SW 1271 (cell line): ENCODE results near the gene FRY.
"Not testable (repeated sequence)": the region's sequence is repeated elsewhere in the genome, so short reads cannot be mapped to it uniquely, and the experiment has no call there.

Source experiments
- DNase-seq, 2 experiments: peaks; one replicate each; lab custom pipeline; 2025; lab: John Stamatoyannopoulos, UW

Gene FRY

DNA sequence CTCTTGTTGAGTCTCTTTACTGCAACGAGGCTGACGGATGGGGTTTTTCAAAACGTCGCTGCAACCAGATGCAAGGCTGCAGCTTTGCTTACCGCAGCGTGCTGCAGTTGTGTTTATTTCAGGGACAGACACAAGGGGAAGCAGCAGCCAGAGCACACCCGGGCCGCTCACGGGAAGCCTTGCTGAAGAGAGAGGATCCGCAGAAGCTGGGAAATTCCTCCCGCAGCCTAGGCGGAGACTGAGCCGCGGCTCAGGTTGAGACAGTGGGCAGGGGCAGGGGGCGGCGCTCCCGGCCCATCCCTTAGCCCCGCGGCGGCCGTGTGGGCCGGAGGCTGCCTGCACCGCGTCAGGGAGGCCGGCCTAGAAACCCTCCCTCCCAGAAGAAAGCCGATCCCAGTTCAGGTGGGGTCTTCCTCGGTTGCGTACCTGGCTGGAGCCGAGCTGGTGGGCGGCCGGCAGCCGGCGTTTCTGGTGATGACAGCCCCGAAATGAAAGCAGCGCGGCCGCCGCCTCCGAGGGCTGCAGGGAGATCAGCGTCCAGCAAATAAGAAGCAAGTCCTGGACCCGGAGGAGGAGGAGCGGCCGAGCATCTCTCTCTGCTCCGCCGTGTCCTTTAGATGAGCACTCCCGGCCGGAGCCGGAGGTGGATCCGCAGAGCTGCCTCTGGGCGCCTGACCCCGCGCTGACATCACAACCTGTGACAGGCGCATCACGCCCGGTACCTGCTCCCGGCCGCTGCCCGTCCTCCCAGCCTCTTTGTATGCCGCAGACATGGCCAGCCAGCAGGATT, at the start of gene FRY:
TSS of gene FRY (plus strand) at position 750 of the 790 bp plus-strand sequence. CDS start at position 772, 22 bp downstream.
- peak; percentile 24 for DNase-seq

DNA sequence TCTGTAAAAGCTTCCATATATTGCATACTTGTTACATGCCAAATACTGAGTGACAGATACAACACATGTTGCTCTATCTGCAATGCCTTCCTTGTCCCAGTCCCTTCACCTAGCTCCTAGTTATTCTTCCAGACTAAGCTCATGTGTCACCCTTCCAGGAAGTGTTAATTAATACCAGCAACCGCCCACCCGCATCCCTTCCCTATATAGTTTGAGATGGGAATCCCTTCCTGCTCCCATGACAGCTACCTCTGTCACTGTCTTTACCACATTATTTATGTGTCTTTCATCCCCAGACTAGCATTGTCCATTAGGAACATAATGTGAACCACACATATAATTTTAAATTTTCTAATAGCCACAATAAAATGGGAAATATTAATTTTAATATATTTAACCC, 49.5 kb upstream of the FRY start:
- no peak for DNase-seq

DNA sequence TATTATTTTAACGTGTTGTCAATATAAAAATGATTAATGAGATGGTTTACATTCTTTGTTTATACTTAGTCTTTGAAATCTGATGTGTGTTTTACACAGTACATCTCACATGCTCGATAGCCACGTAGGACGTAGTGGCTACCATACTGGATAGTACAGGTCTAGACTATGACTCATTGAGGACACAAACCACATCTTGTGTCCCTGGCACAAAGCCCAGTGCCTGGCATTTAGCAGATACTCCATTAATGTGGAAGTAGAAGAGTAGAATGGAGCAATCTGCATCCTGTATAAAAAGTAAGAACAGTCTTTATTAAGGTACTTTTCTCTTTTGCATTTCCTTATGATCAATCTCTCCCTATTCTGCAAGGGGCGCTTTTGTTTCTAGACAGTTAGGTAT, 49.0 kb upstream of the FRY start:
- DNase-seq, result peak in 1 of 2 experiments; percentile 27

DNA sequence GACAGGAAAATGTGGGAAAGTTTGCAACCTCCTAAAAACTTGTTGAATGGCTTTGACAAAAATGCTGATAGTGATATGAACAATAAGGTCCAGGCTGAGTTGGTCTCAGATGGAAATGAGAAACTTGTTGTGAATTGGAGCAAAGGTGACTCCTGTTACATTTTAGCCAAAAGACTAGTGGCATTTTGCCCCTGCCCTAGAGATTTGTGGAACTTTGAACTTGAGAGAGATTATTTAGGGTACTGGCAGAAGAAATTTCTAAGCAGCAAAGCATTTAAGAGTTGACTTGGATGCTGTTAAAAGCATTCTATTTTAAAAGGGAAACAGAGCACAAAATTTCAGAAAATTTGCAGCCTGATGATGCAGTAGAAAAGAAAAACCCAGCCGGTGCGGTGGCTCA, 47.9 kb upstream of the FRY start:
- DNase-seq, result not testable (repeated sequence)

DNA sequence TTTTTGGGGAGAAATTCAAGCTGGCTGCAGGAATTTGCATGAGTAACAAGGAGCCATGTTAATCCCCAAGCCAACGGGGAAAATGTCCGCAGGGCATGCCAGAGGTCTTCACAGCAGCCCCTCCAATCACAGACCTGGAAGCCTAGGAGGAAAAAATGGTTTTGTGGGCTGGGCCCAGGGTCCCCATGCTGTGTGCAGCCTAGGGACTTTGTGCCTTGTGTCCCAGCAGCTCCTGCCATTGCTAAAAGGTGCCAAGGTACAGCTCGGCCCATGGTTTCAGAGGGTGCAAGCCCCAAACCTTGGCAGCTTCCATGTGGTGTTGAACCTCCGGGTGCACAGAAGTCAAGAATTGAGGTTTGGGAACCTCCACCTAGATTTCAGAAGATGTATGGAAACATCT, 47.2 kb upstream of the FRY start:
- DNase-seq, result not testable (repeated sequence)

DNA sequence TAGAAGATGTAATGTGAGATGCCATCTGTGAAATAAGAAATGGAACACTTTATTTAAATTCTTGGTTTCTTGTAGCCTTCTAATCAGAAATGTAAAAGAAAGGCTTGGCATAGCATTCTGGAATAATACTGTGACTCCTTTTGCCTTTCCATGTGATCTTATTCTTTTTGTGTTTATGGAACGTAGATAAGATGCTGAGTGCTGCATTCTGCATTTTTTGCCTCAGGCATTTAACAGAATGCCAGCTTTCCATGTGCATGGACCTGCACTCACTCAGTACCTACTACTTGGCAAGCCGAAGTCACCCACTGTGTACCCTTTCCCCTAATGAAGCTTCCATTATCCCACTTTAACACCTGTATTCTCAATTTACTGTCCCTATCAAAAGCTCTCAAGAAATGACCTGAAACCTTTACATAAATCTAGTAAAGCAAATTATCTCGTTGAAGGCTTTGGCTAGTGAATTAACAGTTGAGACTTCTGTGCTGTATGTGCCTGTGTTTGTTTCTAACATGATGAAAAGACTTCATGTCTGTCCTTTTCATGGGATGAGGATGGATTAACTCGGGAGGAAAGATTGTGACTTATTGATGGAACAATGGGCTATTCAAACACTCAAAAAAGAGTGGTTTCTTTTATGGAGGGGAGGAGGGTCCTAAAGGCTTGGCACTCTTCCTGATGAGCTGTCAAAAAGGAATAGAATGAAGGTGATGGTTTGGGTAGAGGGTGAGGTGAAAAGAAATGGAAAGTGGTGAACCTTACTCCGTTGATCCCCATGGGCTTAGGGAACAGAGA, 44.7 kb upstream of the FRY start:
- DNase-seq, result no peak

DNA sequence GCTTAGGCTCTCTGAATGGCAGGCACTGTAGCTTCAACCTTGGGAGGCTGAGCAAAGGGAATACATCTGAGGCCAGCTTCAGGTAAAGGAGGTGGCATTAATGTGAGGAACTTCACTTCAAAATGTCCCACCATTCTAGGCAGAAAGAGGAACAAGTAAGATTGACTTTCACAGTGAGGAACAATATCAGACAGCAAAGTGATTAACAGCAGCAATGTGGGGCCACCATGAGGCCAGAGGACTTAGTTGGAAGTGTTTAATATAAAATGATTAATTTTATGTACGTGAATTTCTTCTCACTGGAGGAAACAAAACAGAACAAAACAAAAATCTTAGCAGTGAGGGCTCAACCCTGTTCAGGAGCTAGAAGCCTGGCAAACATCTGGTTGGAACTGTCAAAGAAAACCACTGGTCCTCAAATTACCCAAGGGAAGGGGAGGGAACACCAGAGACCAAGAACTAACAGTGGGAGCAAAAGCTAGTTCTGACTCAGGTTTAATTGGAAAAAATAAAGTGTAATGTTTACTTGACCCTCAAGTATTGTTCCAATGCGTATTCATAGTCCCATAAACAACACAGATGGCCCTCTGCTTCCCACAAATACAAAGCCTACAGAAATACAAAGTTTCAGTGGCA, 43.9 kb upstream of the FRY start:
- no peak for DNase-seq

DNA sequence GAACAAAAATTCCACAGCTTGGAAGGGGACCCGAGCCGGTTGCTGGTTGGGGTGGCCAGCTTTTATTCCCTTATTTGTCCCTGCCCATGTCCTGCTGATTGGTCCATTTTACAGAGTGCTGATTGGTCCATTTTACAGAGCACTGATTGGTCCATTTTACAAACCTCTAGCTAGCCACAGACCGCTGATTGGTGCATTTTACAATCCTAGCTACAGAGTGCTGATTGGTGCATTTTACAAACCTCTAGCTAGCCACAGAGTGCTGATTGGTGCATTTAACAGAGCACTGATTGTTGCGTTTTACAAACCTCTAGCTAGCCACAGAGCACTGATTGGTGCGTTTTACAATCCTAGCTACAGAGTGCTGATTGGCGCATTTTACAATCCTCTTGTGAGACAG, 37.2 kb upstream of the FRY start:
- DNase-seq, result not testable (repeated sequence)

DNA sequence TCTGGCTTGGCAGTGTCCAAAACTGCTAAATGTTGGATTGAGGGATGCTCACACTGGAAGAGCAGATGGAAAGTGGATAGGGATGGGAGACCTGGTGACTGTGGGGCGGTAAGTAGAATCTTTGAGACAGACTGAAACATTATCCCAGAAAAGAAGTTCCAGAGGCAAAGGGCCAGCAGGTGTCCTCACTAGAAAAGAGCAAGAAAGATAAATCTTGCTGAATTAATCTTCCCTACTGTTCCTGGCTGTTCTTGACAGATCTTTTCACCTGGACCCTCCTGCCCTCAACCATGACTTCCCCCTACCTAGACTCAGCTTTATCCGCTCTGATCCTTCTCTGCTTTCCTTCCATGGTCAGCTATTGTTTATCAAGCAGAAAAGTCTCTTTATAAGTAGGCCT, 35.0 kb upstream of the FRY start:
- no peak for DNase-seq

DNA sequence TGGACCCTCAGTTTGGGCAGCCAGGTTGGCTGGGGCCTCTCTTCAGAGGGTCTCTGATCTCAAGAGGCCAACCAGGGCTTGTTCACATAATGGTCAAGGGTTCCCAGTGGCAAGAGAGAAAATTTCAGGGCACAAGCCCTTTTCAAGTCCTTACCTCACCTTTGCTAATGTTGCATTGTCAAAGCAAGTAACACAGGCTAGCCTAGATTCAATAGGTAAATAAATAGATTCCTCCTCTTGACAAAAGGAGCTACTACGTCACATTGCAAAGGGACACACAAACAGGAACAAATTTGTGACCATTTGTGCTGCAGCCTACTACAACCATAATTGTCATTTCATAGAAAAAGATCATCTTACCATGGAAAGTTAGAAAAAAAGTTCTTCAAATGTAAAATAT, 33.9 kb upstream of the FRY start:
- no peak for DNase-seq

DNA sequence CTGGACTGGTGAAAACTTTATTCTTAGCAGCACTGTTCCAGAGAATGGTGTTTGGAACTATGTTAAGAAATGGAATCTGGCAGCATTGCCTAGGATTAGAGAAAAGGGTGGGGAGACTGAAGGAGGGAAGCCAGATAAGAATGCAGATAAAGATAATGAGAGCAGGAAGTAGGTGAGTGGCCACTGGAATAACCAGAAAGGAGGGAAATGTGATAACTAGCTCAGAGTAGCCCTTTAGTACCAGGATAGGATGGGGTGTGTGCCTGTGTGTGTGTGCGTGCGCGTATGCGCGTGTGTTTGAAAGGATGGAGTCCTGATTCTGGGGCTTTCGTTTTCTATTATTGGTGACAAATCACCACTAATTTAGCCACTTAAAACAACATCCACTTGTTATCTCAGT, 33.4 kb upstream of the FRY start:
- DNase-seq, result no peak

DNA sequence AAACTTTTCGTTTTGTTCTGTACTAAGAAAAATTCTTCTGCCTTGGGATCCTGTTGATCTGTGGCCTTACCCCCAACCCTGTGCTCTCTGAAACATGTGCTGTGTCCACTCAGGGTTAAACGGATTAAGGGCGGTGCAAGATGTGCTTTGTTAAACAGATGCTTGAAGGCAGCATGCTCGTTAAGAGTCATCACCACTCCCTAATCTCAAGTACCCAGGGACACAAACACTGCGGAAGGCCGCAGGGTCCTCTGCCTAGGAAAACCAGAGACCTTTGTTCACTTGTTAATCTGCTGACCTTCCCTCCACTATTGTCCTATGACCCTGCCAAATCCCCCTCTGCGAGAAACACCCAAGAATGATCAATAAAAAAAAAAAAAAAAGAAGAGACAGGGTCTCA, 30.8 kb upstream of the FRY start:
- not testable (repeated sequence) for DNase-seq

DNA sequence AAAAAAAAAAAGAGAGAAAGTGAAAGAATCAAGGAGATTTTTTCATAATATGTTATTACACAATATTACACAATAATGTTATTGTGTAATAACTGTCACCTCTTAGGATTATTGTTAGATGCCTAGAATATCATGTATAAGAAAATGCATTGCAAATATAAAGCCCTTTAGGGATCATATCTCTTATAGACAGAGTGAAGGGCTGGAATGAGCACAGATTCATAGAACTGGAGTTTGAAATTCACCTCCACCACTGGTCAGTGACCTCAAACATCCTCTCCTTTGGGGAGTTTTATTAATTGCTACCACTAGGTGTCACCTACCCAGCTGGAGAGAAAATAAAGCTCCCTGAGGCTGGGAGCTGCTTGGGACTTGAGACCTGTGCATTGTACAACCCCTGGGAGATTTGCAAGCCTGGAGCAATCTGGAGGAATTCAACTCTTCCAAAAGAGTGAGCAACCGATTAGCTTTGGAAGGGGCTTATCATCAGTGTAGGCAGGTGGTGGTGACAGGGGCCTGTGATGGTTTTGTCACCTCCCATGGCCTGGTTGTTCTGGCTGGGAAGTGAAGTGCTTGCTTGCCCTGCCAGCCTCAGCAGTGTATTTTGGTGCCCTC, 30.3 kb upstream of the FRY start:
- peak in 1 of 2 experiments; percentile 27 for DNase-seq

DNA sequence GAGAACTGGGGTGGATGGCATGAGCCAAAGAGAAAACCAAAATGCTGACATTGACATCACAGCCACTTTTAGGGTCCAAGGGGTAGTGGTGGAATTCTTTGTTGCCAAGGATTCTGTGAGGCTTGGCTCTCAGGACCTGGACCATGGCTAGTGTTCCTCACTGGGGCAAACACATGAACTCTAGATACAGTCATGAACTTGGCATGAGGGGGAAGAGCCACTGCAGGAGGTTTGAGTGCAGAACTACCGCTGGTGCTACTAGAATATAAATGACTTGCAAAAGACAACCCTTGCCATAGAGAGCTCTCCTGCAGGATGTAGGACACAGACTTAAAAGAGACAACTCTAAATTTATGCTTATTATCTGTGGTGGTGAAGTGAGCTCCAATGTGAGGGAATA, 29.8 kb upstream of the FRY start:
- no peak for DNase-seq

DNA sequence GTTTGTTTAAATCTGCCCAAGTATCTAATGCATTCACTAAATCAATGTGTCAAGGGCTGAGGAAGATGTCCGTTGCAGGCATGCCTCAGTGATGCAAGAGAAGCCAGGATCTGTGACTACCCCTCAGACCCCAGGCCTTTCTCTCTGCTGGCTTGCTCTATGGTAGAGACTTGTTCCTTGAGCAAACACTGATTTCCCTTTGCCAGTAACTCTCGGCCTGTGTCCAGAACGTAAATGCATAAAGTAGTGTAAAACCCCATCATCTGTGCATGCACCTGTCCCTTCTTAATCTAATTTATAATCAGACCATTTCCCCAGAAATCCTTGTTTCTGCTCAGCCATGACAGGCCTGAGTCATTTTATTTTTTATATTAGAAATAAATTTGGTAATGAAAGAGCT, 28.7 kb upstream of the FRY start:
- no peak for DNase-seq

DNA sequence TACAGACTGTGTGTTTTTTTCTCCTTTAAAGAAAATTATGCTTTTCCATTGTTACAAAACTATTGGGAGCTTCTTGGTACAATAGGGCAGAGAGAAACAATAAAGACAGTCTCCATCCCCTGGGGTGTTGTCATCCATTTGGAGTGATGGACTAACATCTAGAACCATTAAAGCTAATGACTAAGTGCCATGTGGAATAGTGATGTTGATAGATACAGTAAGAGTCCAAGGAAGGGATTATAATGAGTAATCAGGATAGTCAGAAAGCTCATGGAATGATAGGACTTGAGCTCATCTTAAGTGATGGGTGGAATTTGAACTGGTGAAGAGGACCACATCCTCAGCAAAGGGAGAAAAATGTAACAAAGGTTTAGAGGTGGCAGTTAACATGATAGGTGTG, 24.1 kb upstream of the FRY start:
- no peak for DNase-seq

DNA sequence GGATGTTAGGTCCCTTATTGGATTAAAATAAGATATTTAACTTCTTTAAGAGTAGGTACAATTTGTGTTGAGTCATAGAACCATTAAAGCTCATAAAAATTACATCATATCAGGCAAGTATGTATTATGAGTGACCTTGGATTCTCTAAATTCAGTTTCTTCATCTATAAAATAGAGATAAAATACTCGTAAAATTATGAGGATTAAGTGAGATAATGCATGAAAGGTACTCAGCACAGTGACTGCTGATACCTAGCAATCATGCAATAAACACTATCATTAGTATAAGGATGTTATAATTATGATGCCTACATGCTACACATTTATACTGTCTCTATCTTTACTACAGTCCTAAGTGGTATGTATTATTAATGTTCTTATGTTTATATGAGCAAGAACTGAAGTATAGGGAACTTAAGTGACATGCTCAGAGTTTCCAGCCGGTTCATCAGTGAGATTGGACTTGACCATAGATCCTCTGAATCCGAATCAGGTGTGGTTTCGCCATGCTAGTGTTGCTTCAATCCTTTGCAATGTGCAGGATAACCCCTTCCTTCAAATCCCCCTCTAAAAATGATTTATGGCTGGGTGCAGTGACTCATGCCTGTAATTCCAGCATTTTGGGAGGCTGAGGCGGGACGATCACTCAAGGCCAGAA, 22.9 kb upstream of the FRY start:
- DNase-seq, result no peak

DNA sequence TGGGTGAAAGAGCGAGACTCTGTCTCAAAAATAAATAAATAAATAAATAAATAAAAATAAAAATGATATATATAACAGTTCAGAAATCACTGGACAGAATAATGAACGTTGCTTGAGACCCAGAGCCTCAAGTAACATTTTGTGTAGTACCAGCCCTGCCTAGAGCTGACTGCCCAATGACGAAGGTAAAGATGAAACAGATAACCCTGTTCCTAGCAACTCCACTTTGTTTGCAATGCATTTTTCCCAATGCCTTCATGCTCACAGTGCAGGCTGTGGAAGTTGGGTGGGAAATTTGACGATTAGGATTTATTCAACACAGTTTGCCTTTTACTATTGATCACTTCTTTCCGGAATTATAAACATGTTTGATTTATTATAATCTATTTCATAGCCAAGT, 22.2 kb upstream of the FRY start:
- no peak for DNase-seq

DNA sequence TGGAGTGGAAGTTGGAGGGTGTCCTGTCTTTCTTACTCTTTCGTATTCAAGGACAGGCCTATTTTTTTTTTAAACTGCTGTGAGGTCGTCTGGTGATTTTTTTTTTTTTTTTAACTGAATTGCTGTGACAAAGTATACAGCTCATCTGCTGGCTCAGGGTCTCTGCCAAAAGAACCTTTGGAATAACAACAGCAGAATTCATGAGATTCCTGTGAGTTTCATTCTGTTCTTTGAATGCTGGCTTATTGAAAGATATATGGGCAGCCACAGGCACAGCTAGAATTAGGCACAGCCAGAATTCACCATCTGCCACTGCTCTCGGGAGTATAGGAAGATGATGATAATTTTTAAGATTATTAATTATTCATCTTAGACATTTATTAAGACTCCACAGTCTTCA, 21.4 kb upstream of the FRY start:
- DNase-seq, result no peak

DNA sequence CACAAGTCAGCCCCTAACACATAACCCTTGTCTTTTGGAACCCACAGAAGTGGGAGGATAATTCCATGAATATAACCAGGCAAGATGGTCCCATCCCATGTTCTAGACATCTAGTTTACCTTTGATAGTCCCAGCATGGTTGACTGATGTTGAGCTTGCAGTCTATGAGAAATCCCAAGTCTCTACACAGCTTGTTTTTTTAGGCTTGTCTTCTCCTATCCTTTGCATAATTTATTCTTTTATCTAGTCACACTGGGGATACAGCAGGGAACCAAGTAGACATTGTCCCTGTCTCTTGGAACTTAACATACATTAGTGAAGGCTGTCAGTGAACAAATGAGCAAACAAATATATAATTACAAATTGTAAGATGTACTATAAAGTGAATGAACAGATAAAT, 19.6 kb upstream of the FRY start:
- DNase-seq, result no peak

DNA sequence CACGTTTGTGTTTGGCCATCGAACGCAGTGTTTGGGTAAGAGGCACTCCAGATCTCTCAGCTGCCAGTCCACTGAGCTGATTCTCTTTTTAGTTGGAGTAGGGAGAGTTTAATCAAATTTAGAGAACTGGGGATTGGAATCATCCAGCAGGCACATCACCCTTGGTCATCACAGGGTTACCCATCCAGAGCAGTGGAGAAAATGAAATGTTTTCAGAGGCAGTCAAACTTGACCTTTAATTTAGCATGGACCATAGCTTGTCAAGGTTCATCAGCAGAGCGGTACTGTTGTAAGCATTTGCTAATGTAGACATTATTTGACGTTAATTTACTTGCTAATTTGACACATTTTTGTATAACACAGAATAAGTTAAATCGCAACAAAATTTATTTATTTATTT, 18.4 kb upstream of the FRY start:
- DNase-seq, result no peak

DNA sequence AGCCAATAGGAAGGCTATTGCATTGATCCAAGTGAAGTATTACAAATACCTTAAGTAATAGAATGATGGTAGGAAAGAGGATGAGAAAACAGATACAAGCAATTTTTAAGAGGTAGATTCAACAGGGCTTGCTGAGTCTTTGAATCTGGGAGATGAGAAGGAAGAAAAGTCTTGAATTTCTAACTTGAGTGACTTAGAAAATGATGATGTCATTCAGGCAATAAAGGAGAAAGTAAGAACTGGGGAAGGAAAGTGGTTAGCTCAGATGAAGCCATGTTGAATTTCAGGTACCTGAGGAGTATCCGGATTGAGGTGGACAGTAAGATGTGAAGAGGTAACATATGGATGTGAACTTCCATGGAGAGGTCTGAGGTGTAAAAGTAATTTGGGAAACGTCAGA, 15.5 kb upstream of the FRY start:
- DNase-seq, result no peak
